Ovary (tissue), 3 donors: Measurements from ENCODE around the gene CEP57.

Source experiments
- EP300 ChIP-seq: sonication (generic); formaldehyde crosslinking; IDR thresholded peaks from one replicate; pipeline ENCODE4 v1.6.1; 2017; ENCODE audit warnings: antibody characterized with exemption
- POLR2A ChIP-seq: fragments of 450-650 bp; IDR thresholded peaks from one replicate; pipeline ENCODE4 v1.6.1; 2017; ENCODE audit warnings: antibody characterized with exemption, mild to moderate bottlenecking, moderate library complexity
- TF ChIP-seq, protein P1 (sequence below), 3 donors: fragments of 450-650 bp in 2 of 3; fragments of 200-600 bp in 1 of 3; IDR thresholded peaks; one replicate each; pipeline versions ENCODE4 v1.5.1 to v1.8.0; 2016 to 2022; ENCODE audit warnings: antibody characterized with exemption in 3 of 3, mild to moderate bottlenecking in 1 of 3
- donor health status: DM: no; HTN: no; CAD: no.

- TF ChIP-seq, protein P1, sequence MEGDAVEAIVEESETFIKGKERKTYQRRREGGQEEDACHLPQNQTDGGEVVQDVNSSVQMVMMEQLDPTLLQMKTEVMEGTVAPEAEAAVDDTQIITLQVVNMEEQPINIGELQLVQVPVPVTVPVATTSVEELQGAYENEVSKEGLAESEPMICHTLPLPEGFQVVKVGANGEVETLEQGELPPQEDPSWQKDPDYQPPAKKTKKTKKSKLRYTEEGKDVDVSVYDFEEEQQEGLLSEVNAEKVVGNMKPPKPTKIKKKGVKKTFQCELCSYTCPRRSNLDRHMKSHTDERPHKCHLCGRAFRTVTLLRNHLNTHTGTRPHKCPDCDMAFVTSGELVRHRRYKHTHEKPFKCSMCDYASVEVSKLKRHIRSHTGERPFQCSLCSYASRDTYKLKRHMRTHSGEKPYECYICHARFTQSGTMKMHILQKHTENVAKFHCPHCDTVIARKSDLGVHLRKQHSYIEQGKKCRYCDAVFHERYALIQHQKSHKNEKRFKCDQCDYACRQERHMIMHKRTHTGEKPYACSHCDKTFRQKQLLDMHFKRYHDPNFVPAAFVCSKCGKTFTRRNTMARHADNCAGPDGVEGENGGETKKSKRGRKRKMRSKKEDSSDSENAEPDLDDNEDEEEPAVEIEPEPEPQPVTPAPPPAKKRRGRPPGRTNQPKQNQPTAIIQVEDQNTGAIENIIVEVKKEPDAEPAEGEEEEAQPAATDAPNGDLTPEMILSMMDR (IDR thresholded peaks at IDR 0.05): no peak
- TF ChIP-seq EP300 (no peak), POLR2A (no peak)
Measured at GRCh38 chr11:95853138-95853537, 62.8 kb downstream of the CEP57 start.
